HCT116 (cell line): ENCODE measurements around the gene TH. TPM values are rescaled to one million over a fixed set of nuclear protein-coding genes. Genes with fewer than 3 reads are reported as not detected.

ENCODE experiments used
- ATAC-seq: fragments of 200-7000 bp; cut with Tn5 transposase; 2 replicates; pipeline ENCODE4 v1.9.1; 2020; ENCODE audit warnings: mild to moderate bottlenecking, moderate library complexity
- BruUV-seq: library from RNA; stranded (reverse); fragments of 400-500 nt; replicated peaks from 2 replicates; lab custom pipeline; 2021; lab: Mats Ljungman, UMichigan
- CTCF ChIA-PET: fragments of 300-600 bp; sonication (Branson Sonifier 250); formaldehyde crosslinking; loops from one replicate; lab custom pipeline; 2021; ENCODE audit warnings: antibody characterized with exemption; lab: Charles Lee
- POLR2A ChIA-PET: fragments of 300-600, 350-600 bp; sonication (Branson Sonifier 250); formaldehyde crosslinking; loops from one replicate; lab custom pipeline; 2021; ENCODE audit warnings: antibody characterized with exemption; lab: Charles Lee
- RAD21 ChIA-PET, 2 experiments: fragments of 300-600 bp; sonication (Branson Sonifier 250); formaldehyde crosslinking; loops; one replicate each; lab custom pipeline; 2023; ENCODE audit warnings: low total read pairs in 2 of 2; ENCODE audit not compliant: uncharacterized antibody in 2 of 2, unreplicated experiment in 2 of 2, low non-redundant PET in 1 of 2; lab: Charles Lee
- DNase-seq: peaks from one replicate; pipeline ENCODE4 v3.0.0-alpha.2; 2010; ENCODE audit warnings: low read depth, low spot score
- H2AFZ ChIP-seq: fragments of 200-600 bp; shearing (Covaris generic), sonication (generic); 2 replicates; pipeline ENCODE4 v1.6.1; 2017; ENCODE audit warnings: low read depth, mixed run types, mixed read lengths, antibody characterized with exemption, low read length; ENCODE audit not compliant: poor library complexity, severe bottlenecking
- H3K27ac ChIP-seq: 2 replicates; pipeline ENCODE4 v1.5.1; 2012; ENCODE audit warnings: low read depth, low read length
- H3K27me3 ChIP-seq: fragments of 200-600 bp; sonication (generic); 2 replicates; pipeline ENCODE4 v1.6.1; 2016; ENCODE audit warnings: mixed run types, low read length, mixed read lengths; ENCODE audit not compliant: insufficient read depth
- H3K36me3 ChIP-seq, 2 experiments: fragments of 200-500 bp in 1 of 2; fragments of 200-600 bp in 1 of 2; sonication (Bioruptor generic) in 1 of 2; sonication (generic) in 1 of 2; 2 replicates each; pipeline versions ENCODE4 v1.5.1 to v1.6.1; 2014 to 2016; ENCODE audit warnings: low read length in 2 of 2, inconsistent platforms in 1 of 2, mixed read lengths in 1 of 2, mixed run types in 1 of 2; ENCODE audit not compliant: insufficient read depth in 2 of 2, control insufficient read depth in 1 of 2
- H3K4me1 ChIP-seq, 2 experiments: fragments of 200-600 bp in 1 of 2; sonication (generic) in 1 of 2; 2 replicates each; pipeline versions ENCODE4 v1.5.1 to v1.6.1; 2012 to 2017; ENCODE audit warnings: low read length in 2 of 2, inconsistent platforms in 1 of 2, mild to moderate bottlenecking in 1 of 2, mixed read lengths in 1 of 2, mixed run types in 1 of 2, moderate library complexity in 1 of 2; ENCODE audit not compliant: insufficient read depth in 2 of 2, control insufficient read depth in 1 of 2
- H3K4me2 ChIP-seq: fragments of 200-600 bp; sonication (generic); 2 replicates; pipeline ENCODE4 v1.6.1; 2017; ENCODE audit warnings: mixed run types, low read length, mixed read lengths
- H3K4me3 ChIP-seq, 2 experiments: fragments of 200-600 bp in 1 of 2; sonication (generic) in 1 of 2; replicated peaks in 1 of 2; 2 replicates each; pipeline ENCODE4 v1.5.1; 2011 to 2016; ENCODE audit warnings: low read length in 2 of 2, control low read depth in 1 of 2, low read depth in 1 of 2, mild to moderate bottlenecking in 1 of 2, mixed read lengths in 1 of 2, mixed run types in 1 of 2
- H3K79me2 ChIP-seq: fragments of 200-600 bp; sonication (generic); 2 replicates; pipeline ENCODE4 v1.6.1; 2017; ENCODE audit warnings: mild to moderate bottlenecking, mixed run types, low read length, moderate library complexity, mixed read lengths; ENCODE audit not compliant: insufficient read depth
- H3K9ac ChIP-seq: fragments of 200-600 bp; sonication (generic); 2 replicates; pipeline ENCODE4 v1.6.1; 2016; ENCODE audit warnings: low read length, mixed read lengths
- H3K9me2 ChIP-seq: fragments of 200-600 bp; sonication (generic), shearing (Covaris generic); 2 replicates; pipeline ENCODE4 v1.6.1; 2017; ENCODE audit warnings: mixed run types, mild to moderate bottlenecking, moderate library complexity; ENCODE audit not compliant: insufficient read depth
- H3K9me3 ChIP-seq, 2 experiments: fragments of 200-500 bp in 1 of 2; fragments of 200-600 bp in 1 of 2; sonication (Bioruptor generic) in 1 of 2; sonication (generic) in 1 of 2; 2 replicates each; pipeline ENCODE4 v1.6.1; 2014 to 2017; ENCODE audit warnings: low read length in 2 of 2, mixed read lengths in 2 of 2, inconsistent platforms in 1 of 2, low read depth in 1 of 2, mild to moderate bottlenecking in 1 of 2, mixed run types in 1 of 2, moderate library complexity in 1 of 2; ENCODE audit not compliant: control insufficient read depth in 1 of 2, insufficient read depth in 1 of 2
- H4K20me1 ChIP-seq: fragments of 200-600 bp; sonication (generic), shearing (Covaris generic); 2 replicates; pipeline ENCODE4 v1.6.1; 2017; ENCODE audit warnings: mixed run types, mild to moderate bottlenecking, moderate library complexity; ENCODE audit not compliant: insufficient read depth
- CBX3 ChIP-seq: IDR thresholded peaks from 2 replicates; pipeline ENCODE4 v1.6.1; 2012; ENCODE audit warnings: low read depth
- ELF1 ChIP-seq: IDR thresholded peaks from 2 replicates; pipeline ENCODE4 v1.6.1; 2012; ENCODE audit warnings: low read depth, borderline replicate concordance
- EZH2phosphoT487 ChIP-seq: fragments of 200-600 bp; IDR thresholded peaks from 2 replicates; pipeline ENCODE4 v1.6.1; 2018; ENCODE audit warnings: antibody characterized with exemption, borderline replicate concordance
- FOSL1 ChIP-seq: IDR thresholded peaks from 2 replicates; pipeline ENCODE4 v1.6.1; 2012; ENCODE audit warnings: low read depth
- POLR2A ChIP-seq: IDR thresholded peaks from 2 replicates; pipeline ENCODE4 v1.7.0; 2011; ENCODE audit warnings: borderline replicate concordance; ENCODE audit not compliant: insufficient read depth, insufficient read length; ENCODE audit errors: extremely low read depth
- RAD21 ChIP-seq: IDR thresholded peaks from 2 replicates; pipeline ENCODE4 v1.6.1; 2012; ENCODE audit warnings: low read depth, mild to moderate bottlenecking
- SIN3A ChIP-seq: IDR thresholded peaks from 2 replicates; pipeline ENCODE4 v1.6.1; 2012; ENCODE audit warnings: low read depth
- SRF ChIP-seq: IDR thresholded peaks from 2 replicates; pipeline ENCODE4 v1.6.1; 2012; ENCODE audit warnings: low read depth
- TCF7L2 ChIP-seq: IDR thresholded peaks from 2 replicates; pipeline ENCODE4 v1.7.0; 2011; ENCODE audit warnings: borderline replicate concordance, inconsistent platforms; ENCODE audit not compliant: insufficient read depth, insufficient read length; ENCODE audit errors: extremely low read depth
- YY1 ChIP-seq: IDR thresholded peaks from 2 replicates; pipeline ENCODE4 v1.6.1; 2011; ENCODE audit warnings: low read length, low read depth, moderate library complexity, mild to moderate bottlenecking; ENCODE audit not compliant: insufficient replicate concordance; ENCODE audit errors: extremely low read depth
- ZFX ChIP-seq: fragments of 450-650 bp; IDR thresholded peaks from 2 replicates; pipeline ENCODE4 v1.6.1; 2017
- ZNF274 ChIP-seq: fragments of 200-500 bp; sonication (Bioruptor generic); IDR thresholded peaks from 2 replicates; pipeline ENCODE4 v1.6.1; 2014; ENCODE audit warnings: mild to moderate bottlenecking, low read depth, low read length, inconsistent platforms
- intact Hi-C: fragments of 100-400 bp; cut with micrococcal nuclease; formaldehyde crosslinking; loops from 2 replicates; pipeline ENCODE4 v1.10.0; 2022
- total RNA-seq: library from RNA; stranded (reverse); gene quantifications from one replicate; pipeline ENCODE4 v1.2.1, GENCODE V29; 2021; ENCODE audit not compliant: unreplicated experiment
- TF ChIP-seq, protein P1 (sequence below): IDR thresholded peaks from 2 replicates; pipeline ENCODE4 v1.6.1; 2012
- TF ChIP-seq, protein P2 (sequence below), 3 experiments: fragments of 200-600 bp in 1 of 3; sonication (generic) in 1 of 3; IDR thresholded peaks in 2 of 3; conservative IDR thresholded peaks in 1 of 3; 2 replicates each; pipeline ENCODE4 v1.5.1; 2012 to 2017; ENCODE audit warnings: low read depth in 2 of 3, low read length in 2 of 3, antibody characterized with exemption in 1 of 3, borderline replicate concordance in 1 of 3, control low read depth in 1 of 3, mild to moderate bottlenecking in 1 of 3, mixed read lengths in 1 of 3, mixed run types in 1 of 3, moderate library complexity in 1 of 3; ENCODE audit not compliant: insufficient read depth in 1 of 3

Gene TH
- total RNA-seq, 1 experiment from 2014 or later: not detected

DNA sequence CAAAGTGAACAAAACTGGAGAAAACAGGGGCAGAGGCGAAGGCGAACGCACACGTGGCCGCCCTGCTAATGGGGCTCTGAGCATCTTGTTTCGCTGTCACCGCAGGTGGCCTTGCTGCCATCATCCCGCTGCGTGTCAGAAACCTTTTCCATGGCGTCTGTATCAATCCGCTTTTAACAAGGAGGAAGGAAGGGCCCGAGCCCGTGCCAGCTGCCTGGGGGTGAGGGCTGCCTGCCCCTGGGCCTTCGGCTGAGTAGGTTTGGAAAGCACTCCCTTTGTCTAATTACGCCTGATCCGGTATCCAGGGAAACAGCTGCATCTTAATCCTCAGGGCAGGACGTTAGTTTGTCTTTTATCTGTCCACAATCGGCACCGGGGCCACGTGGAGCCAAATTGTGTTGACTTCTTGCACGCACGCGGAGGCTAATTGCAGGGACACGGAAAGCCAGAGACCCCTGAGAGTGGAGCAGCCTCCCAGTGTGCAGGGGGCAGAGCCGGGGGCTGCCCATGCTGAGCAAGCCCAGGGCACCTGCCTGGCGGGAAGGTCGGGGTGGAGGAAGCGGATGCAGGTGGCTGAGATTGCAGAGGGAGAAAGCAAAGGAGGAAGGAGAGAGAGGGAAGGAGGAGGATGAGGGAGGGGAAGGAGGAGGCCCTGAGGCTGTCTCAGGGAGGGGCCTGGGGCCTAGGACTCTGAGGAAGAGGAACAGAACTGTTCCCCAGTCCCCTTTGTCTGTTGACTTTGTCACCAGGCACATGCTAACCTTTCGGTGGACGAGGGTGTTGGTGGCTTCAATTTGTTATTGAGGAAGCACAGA lies 19.2 kb upstream of the TH start:
- Histone ChIP-seq H4K20me1 (no peaks in the 10 kb centered on the region), H3K36me3 (no peaks in the 10 kb centered on the region), H3K4me1 (peaks cover 0 to 19% of the 10 kb centered on the region in 2 experiments; a peak in 1 of 4 replicates), H3K27me3 (no peaks in the 10 kb centered on the region), H3K9ac (no peak overlapping the region), H2AFZ (no peak overlapping the region), H3K27ac (no peak overlapping the region), H3K9me2 (no peaks in the 10 kb centered on the region), H3K4me2 (no peak overlapping the region), H3K79me2 (no peaks in the 10 kb centered on the region), H3K4me3 (no peak overlapping the region), H3K9me3 (no peaks in the 10 kb centered on the region)
- CTCF ChIA-PET: no interaction called here
- POLR2A ChIA-PET: no interaction called here
- TF ChIP-seq TCF7L2 (no peak), ZNF274 (no peak)
- intact Hi-C loops: loop anchor here (10.0 kb wide), 1 partner anchor 344 kb away; no protein-coding TSS in a partner anchor
- RAD21 ChIA-PET: no interaction called here
- no TSS peak for BruUV-seq
- ATAC-seq (no peak), DNase-seq (no peak)

DNA sequence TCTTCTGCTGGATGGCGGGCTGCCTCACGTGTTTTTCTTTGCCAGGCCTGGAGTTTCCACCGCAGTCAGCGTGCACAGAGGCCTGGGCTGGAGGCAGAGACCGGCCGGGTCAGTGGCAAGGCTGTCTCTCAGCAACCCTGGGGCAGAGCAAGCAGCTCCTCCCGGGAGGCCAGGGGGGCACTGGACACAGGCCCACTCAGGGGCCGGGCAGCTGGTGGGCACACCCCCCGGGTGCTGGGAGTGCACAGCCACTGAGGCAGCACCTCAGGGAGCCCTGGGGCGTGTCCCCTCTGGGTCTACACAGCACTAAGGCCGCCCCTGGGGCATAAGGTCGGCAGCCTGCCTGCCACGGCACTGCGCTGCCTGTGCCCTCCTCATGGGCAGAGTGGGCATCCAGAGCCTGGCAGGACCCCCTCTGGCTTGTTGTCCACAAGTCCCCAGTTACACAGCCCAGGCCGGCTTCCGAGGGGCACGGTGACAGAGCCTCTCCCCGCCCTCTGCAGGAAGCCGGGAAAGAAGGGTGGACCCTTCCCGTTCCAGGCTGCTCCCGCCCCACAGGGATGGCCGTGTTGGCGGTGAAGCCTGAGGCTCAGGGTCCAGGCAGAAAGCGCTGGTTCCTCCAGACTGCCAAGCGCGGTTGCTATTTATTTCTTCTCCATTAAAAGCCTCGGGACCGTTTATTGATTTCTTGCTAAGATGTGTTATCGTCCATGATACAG lies 18.5 kb upstream of the TH start:
- Histone ChIP-seq H3K27ac (no peak overlapping the region), H3K4me2 (no peak overlapping the region), H3K9me3 (no peaks in the 10 kb centered on the region), H3K27me3 (no peaks in the 10 kb centered on the region), H4K20me1 (no peaks in the 10 kb centered on the region), H2AFZ (no peak overlapping the region), H3K9ac (no peak overlapping the region), H3K9me2 (no peaks in the 10 kb centered on the region), H3K79me2 (no peaks in the 10 kb centered on the region), H3K4me3 (no peak overlapping the region), H3K4me1 (peaks cover 0 to 16% of the 10 kb centered on the region in 2 experiments; a peak in 1 of 4 replicates), H3K36me3 (no peaks in the 10 kb centered on the region)
- BruUV-seq: no TSS peak
- DNase-seq (no peak), ATAC-seq (no peak)
- CTCF ChIA-PET: no interaction called here
- RAD21 ChIA-PET: no interaction called here
- intact Hi-C loops: loop anchor here (10.0 kb wide), 1 partner anchor 345 kb away; no protein-coding TSS in a partner anchor
- POLR2A ChIA-PET: no interaction called here
- TF ChIP-seq CBX3: no peak
- no peak for TF ChIP-seq RAD21
- TF ChIP-seq FOSL1: no peak
- TF ChIP-seq, protein P1, sequence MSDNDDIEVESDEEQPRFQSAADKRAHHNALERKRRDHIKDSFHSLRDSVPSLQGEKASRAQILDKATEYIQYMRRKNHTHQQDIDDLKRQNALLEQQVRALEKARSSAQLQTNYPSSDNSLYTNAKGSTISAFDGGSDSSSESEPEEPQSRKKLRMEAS: no peak
- TF ChIP-seq ELF1: no peak
- TF ChIP-seq, protein P2, sequence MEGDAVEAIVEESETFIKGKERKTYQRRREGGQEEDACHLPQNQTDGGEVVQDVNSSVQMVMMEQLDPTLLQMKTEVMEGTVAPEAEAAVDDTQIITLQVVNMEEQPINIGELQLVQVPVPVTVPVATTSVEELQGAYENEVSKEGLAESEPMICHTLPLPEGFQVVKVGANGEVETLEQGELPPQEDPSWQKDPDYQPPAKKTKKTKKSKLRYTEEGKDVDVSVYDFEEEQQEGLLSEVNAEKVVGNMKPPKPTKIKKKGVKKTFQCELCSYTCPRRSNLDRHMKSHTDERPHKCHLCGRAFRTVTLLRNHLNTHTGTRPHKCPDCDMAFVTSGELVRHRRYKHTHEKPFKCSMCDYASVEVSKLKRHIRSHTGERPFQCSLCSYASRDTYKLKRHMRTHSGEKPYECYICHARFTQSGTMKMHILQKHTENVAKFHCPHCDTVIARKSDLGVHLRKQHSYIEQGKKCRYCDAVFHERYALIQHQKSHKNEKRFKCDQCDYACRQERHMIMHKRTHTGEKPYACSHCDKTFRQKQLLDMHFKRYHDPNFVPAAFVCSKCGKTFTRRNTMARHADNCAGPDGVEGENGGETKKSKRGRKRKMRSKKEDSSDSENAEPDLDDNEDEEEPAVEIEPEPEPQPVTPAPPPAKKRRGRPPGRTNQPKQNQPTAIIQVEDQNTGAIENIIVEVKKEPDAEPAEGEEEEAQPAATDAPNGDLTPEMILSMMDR (IDR thresholded peaks at IDR 0.05 in 2 of 3, conservative IDR thresholded peaks at IDR 0.05 in 1 of 3; ENCODE audit: borderline replicate concordance in 1 of 3, insufficient read depth in 1 of 3, low read depth in 2 of 3, low read length in 2 of 3): no peak
- no peak for TF ChIP-seq EZH2phosphoT487
- TF ChIP-seq YY1: no peak
- TF ChIP-seq TCF7L2: no peak
- TF ChIP-seq SIN3A: no peak
- no peak for TF ChIP-seq SRF
- TF ChIP-seq ZFX: no peak
- no peak for TF ChIP-seq POLR2A
